HepG2 (cell line): ENCODE results near the gene CFAP46. TPM values are rescaled to one million over a fixed set of nuclear protein-coding genes. Genes with fewer than 3 reads are reported as not detected.
"Not testable (repeated sequence)": the region's sequence is repeated elsewhere in the genome, so short reads cannot be mapped to it uniquely, and the experiment has no call there.

ENCODE experiments used
- ATAC-seq: fragments of 200-7000 bp; cut with Tn5 transposase; 3 replicates; pipeline ENCODE4 v1.9.1; 2020; ENCODE audit warnings: mild to moderate bottlenecking, moderate library complexity
- BruUV-seq: library from RNA; stranded (reverse); fragments of 400-500 nt; replicated peaks from 2 replicates; lab custom pipeline; 2021; lab: Mats Ljungman, UMichigan
- CTCF ChIA-PET: fragments of 300-600 bp; formaldehyde crosslinking; extraction: SDS; loops from one replicate; lab custom pipeline; 2021; ENCODE audit warnings: low total read pairs, inconsistent platforms, low intra/inter-chr PET ratio; lab: Yijun Ruan, JAX
- POLR2A ChIA-PET: fragments of 350-600 bp; sonication (Branson Sonifier 250); formaldehyde crosslinking; loops from one replicate; lab custom pipeline; 2020; ENCODE audit warnings: antibody characterized with exemption, inconsistent platforms; lab: Yijun Ruan, JAX
- DNase-seq: peaks from one replicate; pipeline ENCODE4 v3.0.0-alpha.2; 2015; ENCODE audit warnings: low spot score
- FAIRE-seq: peaks from 3 replicates; lab custom pipeline; 2011; peaks lifted over from hg19 to GRCh38; lab: Jason Lieb, UNC
- H2AFZ ChIP-seq: one replicate; pipeline ENCODE4 v1.6.1; 2011; ENCODE audit warnings: low read length, inconsistent platforms
- H3K27ac ChIP-seq: fragments of 300-600 bp; 3 replicates; pipeline ENCODE4 v1.8.0; 2011; ENCODE audit warnings: mixed run types, mild to moderate bottlenecking, mixed read lengths, low read length, inconsistent platforms; ENCODE audit not compliant: insufficient read depth; ENCODE audit errors: extremely low read length
- H3K27me3 ChIP-seq, 2 experiments: fragments of 200-600 bp in 1 of 2; 2 replicates in 1 of 2; 3 replicates in 1 of 2; pipeline versions ENCODE4 v1.6.0 to v1.8.0; 2011; ENCODE audit warnings: low read length in 2 of 2, mild to moderate bottlenecking in 2 of 2, moderate library complexity in 2 of 2, inconsistent platforms in 1 of 2; ENCODE audit not compliant: insufficient read depth in 2 of 2, control insufficient read depth in 1 of 2
- H3K36me3 ChIP-seq, 2 experiments: fragments of 200-600 bp in 1 of 2; replicated peaks in 1 of 2; 2 replicates in 1 of 2; 3 replicates in 1 of 2; pipeline versions ENCODE4 v1.5.1 to v1.8.0; 2011; ENCODE audit warnings: low read length in 2 of 2, inconsistent platforms in 1 of 2; ENCODE audit not compliant: insufficient read depth in 2 of 2, control insufficient read depth in 1 of 2
- H3K4me1 ChIP-seq: 2 replicates; pipeline ENCODE4 v1.5.1; 2012; ENCODE audit warnings: low read length, inconsistent platforms; ENCODE audit not compliant: insufficient read depth
- H3K4me2 ChIP-seq: 2 replicates; pipeline ENCODE4 v1.6.0; 2011; ENCODE audit warnings: low read depth, low read length, inconsistent platforms
- H3K4me3 ChIP-seq, 3 experiments: fragments of 200-600 bp in 1 of 3; sonication (generic), shearing (Covaris generic) in 1 of 3; replicated peaks in 1 of 3; 2 replicates each; pipeline ENCODE4 v1.5.1; 2011 to 2016; ENCODE audit warnings: low read length in 3 of 3, inconsistent platforms in 2 of 3, low read depth in 2 of 3, mild to moderate bottlenecking in 2 of 3, control low read depth in 1 of 3, mixed read lengths in 1 of 3; ENCODE audit not compliant: insufficient read depth in 1 of 3
- H3K79me2 ChIP-seq: one replicate; pipeline ENCODE4 v1.6.1; 2011; ENCODE audit warnings: low read length, inconsistent platforms; ENCODE audit not compliant: insufficient read depth
- H3K9ac ChIP-seq: 2 replicates; pipeline ENCODE4 v1.6.0; 2011; ENCODE audit warnings: mild to moderate bottlenecking, low read depth, low read length, inconsistent platforms; ENCODE audit not compliant: insufficient read depth
- H3K9me3 ChIP-seq: 2 replicates; pipeline ENCODE4 v1.5.1; 2012; ENCODE audit warnings: mild to moderate bottlenecking, low read length
- H4K20me1 ChIP-seq: 2 replicates; pipeline ENCODE4 v1.6.0; 2011; ENCODE audit warnings: inconsistent platforms, mild to moderate bottlenecking, low read length, moderate library complexity; ENCODE audit not compliant: insufficient read depth
- FOXJ3 ChIP-seq: sonication (generic); formaldehyde crosslinking; IDR thresholded peaks from 2 replicates; pipeline ENCODE4 v1.4.0; 2020; ENCODE audit warnings: missing genetic modification reagents, mild to moderate bottlenecking, borderline replicate concordance
- WGBS: methylation state at CpG from one replicate; pipeline ENCODE4 v1.1.6; 2017; ENCODE audit warnings: low lambda C conversion rate; 5-methylcytosine and 5-hydroxymethylcytosine counted together
- in situ Hi-C: cut with HindIII; loops from 2 replicates; pipeline ENCODE4 v1.10.0; 2017; ENCODE audit warnings: low pct_unique_long_range_greater_than_20kb; ENCODE audit not compliant: extremely low pct_ligation_motif_present
- intact Hi-C: fragments of 100-400 bp; cut with micrococcal nuclease; formaldehyde crosslinking; loops from one replicate; pipeline ENCODE4 v1.10.0; 2022; ENCODE audit not compliant: unreplicated experiment
- polyA plus RNA-seq, 8 experiments: library from polyadenylated mRNA; depleted of rRNA in 3 of 8; stranded (reverse) in 7 of 8; unstranded in 1 of 8; fragments of >200 nt; fragmentation: Illumina TruSeq in 4 of 8; extraction: Trizol in 4 of 8; gene quantifications; 2 replicates each; pipeline versions ENCODE4 v1.2.1 to v1.2.3, GENCODE V29; 2011 to 2016; ENCODE audit warnings: low read depth in 4 of 8, missing spikeins in 1 of 8, mixed read lengths in 1 of 8; ENCODE audit not compliant: insufficient read depth in 1 of 8
- total RNA-seq, 5 experiments: library from RNA; depleted of rRNA; stranded (reverse); fragments of >200 nt; fragmentation: Illumina TruSeq; extraction: Trizol; gene quantifications; 2 replicates each; pipeline ENCODE4 v1.2.3, GENCODE V29; 2016; ENCODE audit warnings: low read depth in 1 of 5
- TF ChIP-seq, protein P1 (sequence below): sonication (generic); IDR thresholded peaks from 2 replicates; pipeline ENCODE4 v1.6.1; 2016; ENCODE audit warnings: low read depth, borderline replicate concordance

CFAP46 gene
- total and polyA plus RNA-seq, 2 of the 13 experiments (the other 11 are each of a cell fraction or from before 2014, with no cell fraction given), result 0.24 to 0.84 TPM

DNA sequence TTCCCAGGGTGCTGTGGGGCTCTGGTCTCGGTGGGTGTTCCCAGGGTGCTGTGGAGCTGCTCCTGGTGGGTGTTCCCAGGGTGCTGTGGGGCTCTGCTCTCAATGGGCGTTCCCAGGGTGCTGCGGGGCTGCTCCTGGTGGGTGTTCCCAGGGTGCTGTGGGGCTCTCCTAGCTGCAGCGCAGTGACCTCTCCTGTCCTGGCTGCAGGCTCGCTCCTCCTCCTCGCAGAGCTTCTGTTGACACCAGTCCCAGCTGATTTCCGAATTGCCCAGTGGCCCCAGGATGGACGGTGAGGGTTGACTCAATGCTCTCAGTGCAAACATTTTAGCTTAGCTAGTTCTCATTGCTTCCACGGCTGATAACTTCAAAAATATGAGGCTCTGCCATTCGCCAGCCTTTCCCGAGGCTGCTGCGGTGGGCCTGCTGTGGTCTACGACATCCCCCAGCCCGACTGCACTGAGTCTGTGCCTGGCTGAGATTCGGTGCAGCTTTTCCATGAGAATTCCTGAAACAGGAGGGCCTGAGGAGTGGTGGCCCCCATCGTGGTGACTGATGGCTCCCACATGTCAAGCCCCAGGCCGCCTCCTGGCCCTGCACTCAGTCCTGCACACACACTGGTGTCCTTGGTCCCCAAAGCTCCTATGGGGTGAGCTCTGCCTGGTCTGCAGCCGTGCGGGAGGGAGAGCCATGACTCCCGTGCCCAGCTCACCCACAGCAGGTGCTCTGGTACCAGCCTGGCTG lies 98.1 kb downstream of the CFAP46 start:
- peaks cover 11 to 42% of the 10 kb centered on the region in 2 experiments; a peak in 4 of 5 replicates for H3K27me3 ChIP-seq
- no peak for FAIRE-seq
- H3K9ac ChIP-seq, result no peak overlapping the region
- H3K9me3 ChIP-seq, result peaks cover 18% of the 10 kb centered on the region
- in situ Hi-C loops (no loop called here), intact Hi-C loops (no loop called here)
- no CpG with 5 or more reads among the region's 20 CpGs for WGBS
- ChIA-PET CTCF (no interaction called here), POLR2A (no interaction called here)
- no peak overlapping the region for H3K27ac ChIP-seq
- no peak for TF ChIP-seq FOXJ3 (CRISPR knock-in tag)
- TF ChIP-seq, protein P1, sequence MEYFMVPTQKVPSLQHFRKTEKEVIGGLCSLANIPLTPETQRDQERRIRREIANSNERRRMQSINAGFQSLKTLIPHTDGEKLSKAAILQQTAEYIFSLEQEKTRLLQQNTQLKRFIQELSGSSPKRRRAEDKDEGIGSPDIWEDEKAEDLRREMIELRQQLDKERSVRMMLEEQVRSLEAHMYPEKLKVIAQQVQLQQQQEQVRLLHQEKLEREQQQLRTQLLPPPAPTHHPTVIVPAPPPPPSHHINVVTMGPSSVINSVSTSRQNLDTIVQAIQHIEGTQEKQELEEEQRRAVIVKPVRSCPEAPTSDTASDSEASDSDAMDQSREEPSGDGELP, result peak; percentile 65; the same call in 1 of the 2 replicates
- peaks cover 9% of the 10 kb centered on the region; the same call in 1 of the 2 replicates for H3K4me1 ChIP-seq
- no TSS peak for BruUV-seq
- no peaks in the 10 kb centered on the region for H3K36me3 ChIP-seq
- no peak for ATAC-seq
- no peak overlapping the region for H3K4me3 ChIP-seq
- no peak for DNase-seq
- H2AFZ ChIP-seq, result no peak overlapping the region
- no peaks in the 10 kb centered on the region for H4K20me1 ChIP-seq
- H3K4me2 ChIP-seq, result no peak overlapping the region
- no peaks in the 10 kb centered on the region for H3K79me2 ChIP-seq

DNA sequence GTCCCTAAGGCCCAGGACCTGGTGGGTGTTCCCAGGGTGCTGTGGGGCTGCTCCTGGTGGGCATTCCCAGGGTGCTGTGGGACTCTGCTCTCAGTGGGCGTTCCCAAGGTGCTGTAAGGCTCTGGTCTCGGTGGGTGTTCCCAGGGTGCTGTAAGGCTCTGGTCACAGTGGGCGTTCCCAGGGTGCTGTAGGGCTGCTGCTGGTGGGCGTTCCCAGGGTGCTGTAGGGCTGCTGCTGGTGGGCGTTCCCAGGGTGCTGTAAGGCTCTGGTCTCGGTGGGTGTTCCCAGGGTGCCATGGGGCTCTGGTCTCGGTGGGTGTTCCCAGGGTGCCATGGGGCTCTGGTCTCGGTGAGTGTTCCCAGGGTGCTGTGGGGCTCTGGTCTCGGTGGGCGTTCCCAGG lies 99.1 kb downstream of the CFAP46 start:
- H3K27ac ChIP-seq, H3K4me3 ChIP-seq, BruUV-seq, H3K36me3 ChIP-seq, H3K9ac ChIP-seq, H3K79me2 ChIP-seq, FAIRE-seq, POLR2A ChIA-PET, H3K4me2 ChIP-seq, in situ Hi-C loops, H4K20me1 ChIP-seq, H2AFZ ChIP-seq, CTCF ChIA-PET, ATAC-seq, DNase-seq, intact Hi-C loops, H3K4me1 ChIP-seq: not testable (repeated sequence)
- 11% methylated on average over 3 of the region's 10 CpGs for WGBS
- Histone ChIP-seq H3K27me3 (peaks cover 10 to 33% of the 10 kb centered on the region in 2 experiments; a peak in 4 of 5 replicates), H3K9me3 (peaks cover 18% of the 10 kb centered on the region)
